Activated CD4-positive, alpha-beta T cell treated with anti-CD3 and anti-CD28 coated beads, Interleukin-2, amount 10 ng/mL, durations not matched to agents 24 days and 14 days (primary cell): ENCODE results near the gene IREB2. TPM values are rescaled to one million over a fixed set of nuclear protein-coding genes. Genes with fewer than 3 reads are reported as not detected.
"Not testable (repeated sequence)": the region's sequence is repeated elsewhere in the genome, so short reads cannot be mapped to it uniquely, and the experiment has no call there.

Experiments
- DNase-seq: peaks from one replicate; pipeline ENCODE4 v3.0.0; 2022
- H3K27ac Mint-ChIP-seq: one replicate; pipeline ENCODE4 v1.8.0; 2022; ENCODE audit warnings: mild to moderate bottlenecking, mixed read lengths
- H3K27me3 Mint-ChIP-seq: one replicate; pipeline ENCODE4 v1.8.0; 2022; ENCODE audit warnings: mixed read lengths
- H3K36me3 Mint-ChIP-seq: one replicate; pipeline ENCODE4 v1.8.0; 2022; ENCODE audit warnings: low read depth, mild to moderate bottlenecking, mixed read lengths
- H3K4me1 Mint-ChIP-seq: one replicate; pipeline ENCODE4 v1.8.0; 2021; ENCODE audit warnings: mixed read lengths
- H3K4me3 Mint-ChIP-seq: one replicate; pipeline ENCODE4 v1.8.0; 2022; ENCODE audit warnings: mild to moderate bottlenecking, moderate library complexity, mixed read lengths
- H3K9me3 Mint-ChIP-seq: one replicate; pipeline ENCODE4 v1.8.0; 2021; ENCODE audit warnings: mixed read lengths
- intact Hi-C: fragments of 100-400 bp; cut with micrococcal nuclease; formaldehyde crosslinking; loops from one replicate; pipeline ENCODE4 v1.15.1; 2023
- total RNA-seq: library from RNA; stranded (reverse); gene quantifications from 2 replicates; pipeline ENCODE4 v1.2.3, GENCODE V29; 2022

IREB2 gene
- total RNA-seq, 1 donor from 2014 or later = 89.4 TPM

GRCh38 chr15:78398076-78398825 is 39.8 kb upstream of the IREB2 start:
- no peaks in the 10 kb centered on the region for H3K4me1 Mint-ChIP-seq
- H3K36me3 Mint-ChIP-seq = no peaks in the 10 kb centered on the region
- H3K4me3 Mint-ChIP-seq = no peak overlapping the region
- no peak for DNase-seq
- intact Hi-C loops = no loop called here
- H3K27ac Mint-ChIP-seq = no peak overlapping the region
- no peaks in the 10 kb centered on the region for H3K27me3 Mint-ChIP-seq
- H3K9me3 Mint-ChIP-seq = no peaks in the 10 kb centered on the region

GRCh38 chr15:78399091-78399490 is 38.9 kb upstream of the IREB2 start:
- Mint-ChIP-seq H3K4me1 (no peaks in the 10 kb centered on the region), H3K27ac (no peak overlapping the region), H3K27me3 (peaks cover 5% of the 10 kb centered on the region), H3K4me3 (no peak overlapping the region), H3K36me3 (no peaks in the 10 kb centered on the region), H3K9me3 (no peaks in the 10 kb centered on the region)
- intact Hi-C loops = no loop called here
- no peak for DNase-seq

- H3K27me3 Mint-ChIP-seq = peaks cover 6% of the 10 kb centered on the region
- H3K4me1 Mint-ChIP-seq = no peaks in the 10 kb centered on the region
- no peaks in the 10 kb centered on the region for H3K36me3 Mint-ChIP-seq
- DNase-seq = no peak
- no peak overlapping the region for H3K4me3 Mint-ChIP-seq
- H3K9me3 Mint-ChIP-seq = no peaks in the 10 kb centered on the region
- H3K27ac Mint-ChIP-seq = no peak overlapping the region
- intact Hi-C loops = no loop called here
These were observed 35.9 kb upstream of the IREB2 start for GRCh38 chr15:78402061-78402610.

- no peaks in the 10 kb centered on the region for H3K9me3 Mint-ChIP-seq
- H3K27me3 Mint-ChIP-seq = peaks cover 9% of the 10 kb centered on the region
- DNase-seq = no peak
- H3K4me1 Mint-ChIP-seq = no peaks in the 10 kb centered on the region
- no peaks in the 10 kb centered on the region for H3K36me3 Mint-ChIP-seq
- intact Hi-C loops = no loop called here
- H3K27ac Mint-ChIP-seq = no peak overlapping the region
- no peak overlapping the region for H3K4me3 Mint-ChIP-seq
These were observed 33.9 kb upstream of the IREB2 start for GRCh38 chr15:78404125-78404524.

GRCh38 chr15:78404796-78405195 is 33.2 kb upstream of the IREB2 start:
- DNase-seq, H3K4me3 Mint-ChIP-seq, H3K9me3 Mint-ChIP-seq, H3K4me1 Mint-ChIP-seq, H3K27me3 Mint-ChIP-seq, H3K27ac Mint-ChIP-seq, H3K36me3 Mint-ChIP-seq, intact Hi-C loops: not testable (repeated sequence)

- intact Hi-C loops = no loop called here
- Mint-ChIP-seq H3K27me3 (peaks cover 9% of the 10 kb centered on the region), H3K36me3 (no peaks in the 10 kb centered on the region), H3K4me3 (no peak overlapping the region), H3K27ac (no peak overlapping the region), H3K9me3 (no peaks in the 10 kb centered on the region), H3K4me1 (no peaks in the 10 kb centered on the region)
- no peak for DNase-seq
These were observed 32.6 kb upstream of the IREB2 start for GRCh38 chr15:78405336-78405924.

- DNase-seq = no peak
- H3K4me3 Mint-ChIP-seq = no peak overlapping the region
- intact Hi-C loops = no loop called here
- no peak overlapping the region for H3K27ac Mint-ChIP-seq
- H3K4me1 Mint-ChIP-seq = no peaks in the 10 kb centered on the region
- no peaks in the 10 kb centered on the region for H3K9me3 Mint-ChIP-seq
- H3K27me3 Mint-ChIP-seq = peaks cover 11% of the 10 kb centered on the region
- no peaks in the 10 kb centered on the region for H3K36me3 Mint-ChIP-seq
These were observed 31.9 kb upstream of the IREB2 start for GRCh38 chr15:78406016-78406585.

GRCh38 chr15:78407608-78408354 is 30.2 kb upstream of the IREB2 start:
- Mint-ChIP-seq H3K4me1 (no peaks in the 10 kb centered on the region), H3K9me3 (no peaks in the 10 kb centered on the region), H3K27me3 (peaks cover 15% of the 10 kb centered on the region), H3K36me3 (no peaks in the 10 kb centered on the region), H3K27ac (no peak overlapping the region), H3K4me3 (no peak overlapping the region)
- DNase-seq = no peak
- intact Hi-C loops = no loop called here

- Mint-ChIP-seq H3K36me3 (no peaks in the 10 kb centered on the region), H3K27me3 (peaks cover 15% of the 10 kb centered on the region), H3K27ac (no peak overlapping the region), H3K9me3 (no peaks in the 10 kb centered on the region), H3K4me1 (no peaks in the 10 kb centered on the region), H3K4me3 (no peak overlapping the region)
- intact Hi-C loops = no loop called here
- DNase-seq = no peak
These were observed 29.7 kb upstream of the IREB2 start for GRCh38 chr15:78408355-78408640.

- no peak for DNase-seq
- no peaks in the 10 kb centered on the region for H3K4me1 Mint-ChIP-seq
- no peaks in the 10 kb centered on the region for H3K9me3 Mint-ChIP-seq
- no peak overlapping the region for H3K27ac Mint-ChIP-seq
- H3K27me3 Mint-ChIP-seq = peaks cover 12% of the 10 kb centered on the region
- intact Hi-C loops = no loop called here
- no peaks in the 10 kb centered on the region for H3K36me3 Mint-ChIP-seq
- no peak overlapping the region for H3K4me3 Mint-ChIP-seq
These were observed 29.1 kb upstream of the IREB2 start for GRCh38 chr15:78408961-78409360.

- no peak for DNase-seq
- H3K27me3 Mint-ChIP-seq = peaks cover 17% of the 10 kb centered on the region
- no peaks in the 10 kb centered on the region for H3K9me3 Mint-ChIP-seq
- H3K4me1 Mint-ChIP-seq = no peaks in the 10 kb centered on the region
- H3K27ac Mint-ChIP-seq = no peak overlapping the region
- intact Hi-C loops = no loop called here
- H3K4me3 Mint-ChIP-seq = no peak overlapping the region
- H3K36me3 Mint-ChIP-seq = no peaks in the 10 kb centered on the region
These were observed 27.0 kb upstream of the IREB2 start for GRCh38 chr15:78411061-78411460.

GRCh38 chr15:78414621-78415250 is 23.3 kb upstream of the IREB2 start:
- H3K27me3 Mint-ChIP-seq = peaks cover 16% of the 10 kb centered on the region
- H3K9me3 Mint-ChIP-seq = no peaks in the 10 kb centered on the region
- no peak overlapping the region for H3K4me3 Mint-ChIP-seq
- no peak overlapping the region for H3K27ac Mint-ChIP-seq
- no peaks in the 10 kb centered on the region for H3K4me1 Mint-ChIP-seq
- no peak for DNase-seq
- no peaks in the 10 kb centered on the region for H3K36me3 Mint-ChIP-seq
- intact Hi-C loops = no loop called here

- Mint-ChIP-seq H3K27ac (no peak overlapping the region), H3K36me3 (no peaks in the 10 kb centered on the region), H3K4me3 (no peak overlapping the region), H3K27me3 (peaks cover 18% of the 10 kb centered on the region), H3K4me1 (no peaks in the 10 kb centered on the region), H3K9me3 (no peaks in the 10 kb centered on the region)
- intact Hi-C loops = no loop called here
- no peak for DNase-seq
These were observed 22.7 kb upstream of the IREB2 start for GRCh38 chr15:78415284-78415683.
